ENCODE data around the gene NAPA.

Gene NAPA

DNA sequence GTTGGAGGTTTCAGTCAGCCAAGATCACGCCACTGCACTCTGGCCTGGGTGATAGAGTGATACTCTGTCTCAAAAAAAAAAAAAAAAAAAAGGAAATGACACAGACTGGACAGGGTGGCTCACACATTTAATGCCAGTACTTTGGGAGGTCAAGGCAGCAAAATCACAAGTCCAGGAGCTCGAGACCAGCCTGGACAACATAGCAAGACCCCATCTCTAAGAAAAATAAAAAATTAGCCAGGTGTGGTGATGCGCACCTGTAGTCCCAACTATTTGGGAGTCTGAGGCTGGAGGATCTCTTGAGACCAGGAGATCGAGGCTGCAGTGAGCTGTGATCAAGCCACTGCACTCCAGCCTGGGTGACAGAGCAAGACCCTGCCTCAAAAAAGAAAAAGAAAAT lies 22.6 kb upstream of the NAPA start:
- Histone ChIP-seq H3K36me3 (ENCODE audit: insufficient read depth, low read length) (no peaks in the 10 kb centered on the region), H3K9me3 (ENCODE audit: low read length) (no peaks in the 10 kb centered on the region), H3K4me3 (ENCODE audit: low read depth, low read length, poor library complexity, severe bottlenecking) (no peak overlapping the region), H3F3A (ENCODE audit: insufficient read depth, low read length) (no peaks in the 10 kb centered on the region), H3K79me2 (ENCODE audit: insufficient read depth, low read length) (no peaks in the 10 kb centered on the region), H4K20me1 (ENCODE audit: insufficient read depth, low read length) (no peaks in the 10 kb centered on the region), H3K4me1 (ENCODE audit: insufficient read depth, low read length, severe bottlenecking) (no peaks in the 10 kb centered on the region), H2AFZ (ENCODE audit: low read length) (no peak overlapping the region), H3K9ac (ENCODE audit: low read length) (no peak overlapping the region), H3K9me2 (ENCODE audit: low read depth, low read length) (no peaks in the 10 kb centered on the region), H3K27ac (ENCODE audit: low read depth, low read length, poor library complexity, severe bottlenecking) (no peak overlapping the region), H3K27me3 (ENCODE audit: insufficient read depth, low read length) (no peaks in the 10 kb centered on the region), H3K4me2 (ENCODE audit: low read length) (no peak overlapping the region)
- TF ChIP-seq, protein P1, sequence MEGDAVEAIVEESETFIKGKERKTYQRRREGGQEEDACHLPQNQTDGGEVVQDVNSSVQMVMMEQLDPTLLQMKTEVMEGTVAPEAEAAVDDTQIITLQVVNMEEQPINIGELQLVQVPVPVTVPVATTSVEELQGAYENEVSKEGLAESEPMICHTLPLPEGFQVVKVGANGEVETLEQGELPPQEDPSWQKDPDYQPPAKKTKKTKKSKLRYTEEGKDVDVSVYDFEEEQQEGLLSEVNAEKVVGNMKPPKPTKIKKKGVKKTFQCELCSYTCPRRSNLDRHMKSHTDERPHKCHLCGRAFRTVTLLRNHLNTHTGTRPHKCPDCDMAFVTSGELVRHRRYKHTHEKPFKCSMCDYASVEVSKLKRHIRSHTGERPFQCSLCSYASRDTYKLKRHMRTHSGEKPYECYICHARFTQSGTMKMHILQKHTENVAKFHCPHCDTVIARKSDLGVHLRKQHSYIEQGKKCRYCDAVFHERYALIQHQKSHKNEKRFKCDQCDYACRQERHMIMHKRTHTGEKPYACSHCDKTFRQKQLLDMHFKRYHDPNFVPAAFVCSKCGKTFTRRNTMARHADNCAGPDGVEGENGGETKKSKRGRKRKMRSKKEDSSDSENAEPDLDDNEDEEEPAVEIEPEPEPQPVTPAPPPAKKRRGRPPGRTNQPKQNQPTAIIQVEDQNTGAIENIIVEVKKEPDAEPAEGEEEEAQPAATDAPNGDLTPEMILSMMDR (IDR thresholded peaks at IDR 0.05; ENCODE audit: low read length), result no peak
- no peak for TF ChIP-seq EZH2 (IDR thresholded peaks at IDR 0.05; ENCODE audit: borderline replicate concordance, low read length)

DNA sequence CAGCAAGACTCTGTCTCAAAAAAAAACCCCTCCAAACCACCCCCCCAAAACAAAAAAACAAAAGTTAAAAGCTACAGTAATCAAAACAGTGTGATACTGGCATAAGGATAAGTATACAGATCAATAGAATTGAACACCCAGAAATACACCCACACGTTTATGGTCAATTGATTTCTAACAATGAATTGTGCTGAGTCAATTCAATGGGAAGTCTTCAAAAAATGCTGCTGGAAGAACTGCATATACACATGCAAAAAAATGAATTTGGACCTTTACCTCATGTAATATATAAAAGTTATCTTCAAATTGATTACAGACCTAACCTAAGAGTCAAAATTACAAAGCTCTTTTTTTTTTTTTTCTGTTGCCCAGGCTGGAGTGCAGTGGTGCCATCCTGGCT lies 19.8 kb upstream of the NAPA start:
- Histone ChIP-seq H3K79me2 (ENCODE audit: insufficient read depth, low read length) (no peaks in the 10 kb centered on the region), H2AFZ (ENCODE audit: low read length) (no peak overlapping the region), H3K27ac (ENCODE audit: low read depth, low read length, poor library complexity, severe bottlenecking) (no peak overlapping the region), H3F3A (ENCODE audit: insufficient read depth, low read length) (no peaks in the 10 kb centered on the region), H3K9me3 (ENCODE audit: low read length) (no peaks in the 10 kb centered on the region), H3K36me3 (ENCODE audit: insufficient read depth, low read length) (no peaks in the 10 kb centered on the region), H3K9ac (ENCODE audit: low read length) (no peak overlapping the region), H3K27me3 (ENCODE audit: insufficient read depth, low read length) (no peaks in the 10 kb centered on the region), H3K4me2 (ENCODE audit: low read length) (no peak overlapping the region), H3K4me1 (ENCODE audit: insufficient read depth, low read length, severe bottlenecking) (no peaks in the 10 kb centered on the region), H3K9me2 (ENCODE audit: low read depth, low read length) (no peaks in the 10 kb centered on the region), H3K4me3 (ENCODE audit: low read depth, low read length, poor library complexity, severe bottlenecking) (no peak overlapping the region), H4K20me1 (ENCODE audit: insufficient read depth, low read length) (no peaks in the 10 kb centered on the region)
- TF ChIP-seq, protein P1 (IDR thresholded peaks at IDR 0.05; ENCODE audit: low read length), result no peak
- TF ChIP-seq EZH2 (IDR thresholded peaks at IDR 0.05; ENCODE audit: borderline replicate concordance, low read length), result no peak

DNA sequence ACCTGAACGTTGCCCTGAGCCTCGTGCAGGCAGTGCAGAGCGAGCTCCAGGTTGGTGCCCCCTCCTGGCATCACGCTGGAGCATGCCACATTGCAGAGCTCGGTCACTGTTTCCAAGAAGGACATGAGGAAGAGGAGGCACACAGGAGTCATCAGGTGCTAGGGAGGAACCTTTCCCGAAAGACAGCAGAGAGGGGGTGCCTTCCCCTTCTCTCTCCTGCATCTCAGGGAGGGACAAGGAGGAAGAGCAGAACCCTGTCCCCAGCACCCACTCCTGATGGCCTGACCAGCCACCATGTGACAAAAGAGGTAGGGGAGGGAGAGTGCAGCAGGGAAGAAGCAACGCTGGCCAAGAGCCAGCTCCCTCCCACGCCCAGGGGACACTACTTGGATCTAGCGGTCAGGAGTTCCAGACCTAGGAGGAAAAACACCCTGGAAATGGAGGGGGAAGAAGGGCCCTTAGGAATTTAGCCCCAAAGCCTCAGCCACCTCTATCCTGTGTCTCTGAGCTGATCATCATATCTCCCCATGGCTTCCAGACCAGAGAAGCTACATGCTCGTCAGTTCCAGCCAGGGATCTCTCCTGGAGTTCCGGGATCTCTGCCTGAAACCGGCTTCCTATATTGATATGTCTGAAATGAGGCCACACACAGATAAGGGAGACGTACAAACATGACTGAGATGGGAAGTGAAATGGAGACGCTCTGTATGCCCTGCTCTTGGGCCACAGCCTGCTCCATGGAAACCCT lies 17.0 kb upstream of the NAPA start:
- Histone ChIP-seq H3K9me2 (ENCODE audit: low read depth, low read length) (no peaks in the 10 kb centered on the region), H3K4me1 (ENCODE audit: insufficient read depth, low read length, severe bottlenecking) (no peaks in the 10 kb centered on the region), H3K36me3 (ENCODE audit: insufficient read depth, low read length) (no peaks in the 10 kb centered on the region), H3K27me3 (ENCODE audit: insufficient read depth, low read length) (peaks cover 5% of the 10 kb centered on the region; the same call in 1 of the 2 replicates), H4K20me1 (ENCODE audit: insufficient read depth, low read length) (no peaks in the 10 kb centered on the region), H2AFZ (ENCODE audit: low read length) (no peak overlapping the region), H3K27ac (ENCODE audit: low read depth, low read length, poor library complexity, severe bottlenecking) (no peak overlapping the region), H3K4me2 (ENCODE audit: low read length) (no peak overlapping the region), H3F3A (ENCODE audit: insufficient read depth, low read length) (no peaks in the 10 kb centered on the region), H3K9ac (ENCODE audit: low read length) (no peak overlapping the region), H3K4me3 (ENCODE audit: low read depth, low read length, poor library complexity, severe bottlenecking) (no peak overlapping the region), H3K79me2 (ENCODE audit: insufficient read depth, low read length) (no peaks in the 10 kb centered on the region), H3K9me3 (ENCODE audit: low read length) (no peaks in the 10 kb centered on the region)
- no peak for TF ChIP-seq EZH2 (IDR thresholded peaks at IDR 0.05; ENCODE audit: borderline replicate concordance, low read length)
- TF ChIP-seq, protein P1 (IDR thresholded peaks at IDR 0.05; ENCODE audit: low read length), result peak; percentile 18; the same call in 1 of the 2 replicates
